Spinal cord (tissue), 10 donors: ENCODE data around the gene B4GALNT2. TPM values are rescaled to one million over a fixed set of nuclear protein-coding genes. Genes with fewer than 3 reads are reported as not detected.
"Not testable (repeated sequence)": the region's sequence is repeated elsewhere in the genome, so short reads cannot be mapped to it uniquely, and the experiment has no call there.

Experiments used
- DNase-seq, 6 donors: peaks; one replicate each; pipeline versions ENCODE4 v3.0.0 to v3.0.0-alpha.2; 2013 to 2015; ENCODE audit warnings: low spot score in 6 of 6, low read depth in 4 of 6
- H3K27ac ChIP-seq: one replicate; pipeline ENCODE4 v1.5.1; 2013; ENCODE audit warnings: low read depth, low read length, control low read depth
- H3K27me3 ChIP-seq: one replicate; pipeline ENCODE4 v1.6.1; 2013; ENCODE audit warnings: low read length; ENCODE audit not compliant: control insufficient read depth, insufficient read depth
- H3K36me3 ChIP-seq: one replicate; pipeline ENCODE4 v1.6.1; 2013; ENCODE audit warnings: low read length; ENCODE audit not compliant: control insufficient read depth, insufficient read depth
- H3K4me1 ChIP-seq: one replicate; pipeline ENCODE4 v1.6.1; 2013; ENCODE audit warnings: low read length; ENCODE audit not compliant: control insufficient read depth, insufficient read depth
- H3K4me3 ChIP-seq: one replicate; pipeline ENCODE4 v1.5.1; 2013; ENCODE audit warnings: low read depth, low read length, control low read depth
- H3K9me3 ChIP-seq: one replicate; pipeline ENCODE4 v1.6.1; 2013; ENCODE audit warnings: low read length; ENCODE audit not compliant: control insufficient read depth, insufficient read depth
- WGBS: methylation state at CpG from one replicate; pipeline ENCODE4 v1.1.5; 2013; ENCODE audit warnings: missing lambda C conversion rate; ENCODE audit not compliant: insufficient coverage; 5-methylcytosine and 5-hydroxymethylcytosine counted together
- polyA plus RNA-seq, 2 donors: library from polyadenylated mRNA; unstranded; fragments of 120-200 nt; gene quantifications; one replicate each; pipeline ENCODE4 v1.2.1, GENCODE V29; 2013; ENCODE audit not compliant: insufficient read length in 2 of 2
- total RNA-seq, 2 donors: library from RNA; depleted of rRNA in 1 of 2; stranded (reverse); fragments of 120-200 nt in 1 of 2; fragments of >200 nt in 1 of 2; gene quantifications; one replicate each; pipeline versions ENCODE4 v1.2.3 to v1.2.4, GENCODE V29; 2013 to 2014
- donor health status: healthy.

The B4GALNT2 gene
- total and polyA plus RNA-seq, 4 donors: under 0.01 to 0.33 (median 0.33) TPM; not detected in 1

DNA sequence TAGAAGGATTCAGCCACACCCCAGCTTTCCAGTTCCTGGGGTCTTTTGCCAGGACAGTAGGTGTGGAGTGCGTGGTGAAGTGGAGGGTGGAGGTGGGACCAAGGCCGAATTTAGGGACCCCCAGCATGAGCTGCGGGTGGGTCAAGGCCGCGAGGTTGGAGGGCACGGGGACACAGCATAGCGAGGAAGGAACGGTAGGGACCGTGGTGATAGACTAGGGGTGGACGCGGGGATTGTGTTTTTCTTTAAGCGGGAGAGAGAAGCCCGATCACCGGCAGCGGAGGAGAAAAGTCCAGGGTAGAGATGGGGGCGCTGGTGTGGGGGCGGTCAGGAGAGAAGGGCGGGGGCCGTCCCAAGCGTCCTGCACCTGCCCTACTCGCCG lies 261 bp upstream of the B4GALNT2 start:
- Histone ChIP-seq H3K9me3 (no peaks in the 10 kb centered on the region), H3K27me3 (peaks cover 41% of the 10 kb centered on the region), H3K4me3 (no peak overlapping the region), H3K4me1 (peaks cover 11% of the 10 kb centered on the region), H3K27ac (no peak overlapping the region), H3K36me3 (no peaks in the 10 kb centered on the region)
- WGBS: 5% methylated on average over 22 of the region's 22 CpGs
- DNase-seq: no peak

DNA sequence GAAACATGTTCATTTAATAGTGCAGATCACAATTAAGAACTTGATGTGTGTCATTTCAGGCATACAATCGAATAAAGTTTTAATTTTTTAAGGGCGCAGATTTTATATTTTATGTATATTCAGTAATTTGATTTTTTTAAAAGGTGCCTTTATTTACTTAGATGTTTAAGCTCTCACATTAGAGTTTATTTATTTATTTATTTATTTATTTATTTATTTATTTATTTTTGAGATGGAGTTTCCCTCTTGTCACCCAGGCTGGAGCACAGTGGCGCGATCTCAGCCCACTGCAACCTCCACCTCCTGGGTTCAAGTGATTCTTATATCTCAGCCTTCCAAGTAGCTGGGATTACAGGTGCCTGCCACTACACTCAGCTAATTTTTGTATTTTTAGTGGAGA lies 3.8 kb downstream of the B4GALNT2 start:
- peaks cover 37% of the 10 kb centered on the region for H3K27me3 ChIP-seq
- H3K9me3 ChIP-seq: no peaks in the 10 kb centered on the region
- no peaks in the 10 kb centered on the region for H3K36me3 ChIP-seq
- H3K4me3 ChIP-seq: no peak overlapping the region
- no peak overlapping the region for H3K27ac ChIP-seq
- H3K4me1 ChIP-seq: peaks cover 11% of the 10 kb centered on the region
- no CpG with 5 or more reads among the region's 4 CpGs for WGBS
- DNase-seq: no peak

DNA sequence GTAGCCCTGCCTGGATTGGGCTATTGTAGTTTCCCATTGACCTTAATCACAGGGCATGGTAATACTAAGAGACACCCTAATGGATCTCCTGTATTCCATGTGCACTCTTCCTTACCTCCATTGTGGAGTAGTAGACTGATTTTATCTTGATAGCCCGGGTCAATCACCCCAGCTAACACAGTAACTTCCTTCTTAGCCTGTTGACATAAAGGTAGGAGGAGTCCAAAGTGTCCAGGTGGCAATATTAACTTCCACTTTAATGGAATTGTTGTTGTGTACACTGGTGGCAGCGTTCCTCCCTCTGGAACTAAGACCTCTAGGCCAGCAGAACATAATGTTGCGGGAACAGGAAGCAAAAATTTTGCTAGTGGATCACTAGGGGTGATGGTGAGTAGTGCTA lies 13.1 kb downstream of the B4GALNT2 start:
- H3K36me3 ChIP-seq, DNase-seq, H3K4me3 ChIP-seq, H3K27me3 ChIP-seq, H3K27ac ChIP-seq, H3K4me1 ChIP-seq, H3K9me3 ChIP-seq: not testable (repeated sequence)
- WGBS: 83% methylated on average over 1 of the region's 3 CpGs

DNA sequence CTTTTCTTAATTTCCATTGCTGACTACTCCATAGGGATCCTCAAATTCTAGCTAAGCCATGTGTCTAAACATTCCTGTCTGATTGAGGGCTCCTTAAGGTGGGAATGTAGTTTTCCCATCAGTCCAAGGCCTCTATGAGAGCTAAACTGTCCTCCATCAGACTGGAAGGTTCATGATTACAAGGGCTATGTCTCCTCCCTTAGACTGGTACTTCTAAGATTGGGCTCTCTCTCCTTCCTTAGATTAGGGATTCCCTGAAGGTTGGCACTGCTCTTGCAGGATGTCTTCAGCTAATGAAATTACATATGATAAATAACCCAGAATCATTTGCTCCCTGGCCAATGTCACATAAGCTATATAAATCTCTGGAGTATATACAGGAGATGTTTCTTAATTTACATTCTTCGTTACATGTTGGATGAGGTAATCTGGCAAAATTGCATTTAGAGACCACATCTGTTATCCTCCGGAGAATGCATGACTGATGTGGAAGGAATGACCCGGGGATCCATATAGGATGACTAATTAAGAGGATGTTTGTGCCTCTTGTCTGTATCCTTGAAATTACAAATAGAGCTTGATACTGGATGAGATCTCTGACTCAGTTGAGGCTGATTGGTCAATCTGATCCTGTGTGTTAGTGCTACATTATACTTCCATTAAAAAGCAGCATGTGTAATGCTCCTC lies 14.2 kb downstream of the B4GALNT2 start:
- H3K4me1 ChIP-seq: no peaks in the 10 kb centered on the region
- no peak overlapping the region for H3K4me3 ChIP-seq
- no peaks in the 10 kb centered on the region for H3K36me3 ChIP-seq
- H3K27me3 ChIP-seq: no peaks in the 10 kb centered on the region
- 100% methylated on average over 2 of the region's 3 CpGs for WGBS
- no peak overlapping the region for H3K27ac ChIP-seq
- H3K9me3 ChIP-seq: no peaks in the 10 kb centered on the region
- DNase-seq: peak in 1 of 6 donors; percentile 8

DNA sequence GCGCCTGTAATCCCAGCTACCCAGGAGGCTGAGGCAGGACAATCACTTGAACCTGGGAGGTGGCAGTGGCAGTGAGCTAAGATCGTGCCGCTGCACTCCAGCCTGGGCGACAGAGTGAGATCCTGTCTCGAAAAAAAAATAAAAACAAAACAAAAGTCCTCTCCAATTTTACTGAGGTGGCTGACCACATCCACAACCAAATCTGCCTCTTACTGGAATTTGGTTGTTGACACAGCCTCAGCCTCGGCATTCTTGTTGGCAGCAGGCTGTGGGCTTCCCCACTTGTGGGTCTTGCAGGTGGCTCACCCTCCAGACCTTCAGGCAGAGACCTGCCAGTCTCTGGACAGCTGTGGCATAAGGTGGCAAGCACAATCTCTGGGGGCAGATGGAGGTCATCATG lies 15.6 kb downstream of the B4GALNT2 start:
- DNase-seq: no peak
- Histone ChIP-seq H3K4me3 (no peak overlapping the region), H3K27ac (no peak overlapping the region), H3K9me3 (no peaks in the 10 kb centered on the region), H3K27me3 (no peaks in the 10 kb centered on the region), H3K36me3 (no peaks in the 10 kb centered on the region), H3K4me1 (no peaks in the 10 kb centered on the region)
- 98% methylated on average over 6 of the region's 6 CpGs for WGBS

DNA sequence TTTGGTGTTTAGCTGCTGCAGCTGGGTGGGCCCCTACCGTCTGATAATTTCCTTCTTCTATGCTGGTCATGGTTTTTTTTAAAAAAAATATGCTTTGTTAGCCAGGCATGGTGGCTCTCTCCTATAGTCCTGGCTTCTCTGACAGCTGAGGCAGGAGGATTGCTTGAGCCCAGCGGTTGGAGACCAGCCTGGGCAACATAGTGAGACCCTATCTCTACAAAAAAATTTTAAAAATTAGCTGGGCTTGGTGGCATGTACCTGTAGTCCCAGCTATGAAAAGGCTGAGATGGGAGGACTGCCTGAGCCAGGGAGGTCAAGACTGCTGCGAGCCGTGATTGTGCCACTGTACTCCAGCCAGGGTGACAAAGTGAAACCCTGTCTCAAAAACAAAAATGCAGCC lies 19.4 kb downstream of the B4GALNT2 start:
- H3K4me3 ChIP-seq: no peak overlapping the region
- no peak overlapping the region for H3K27ac ChIP-seq
- H3K4me1 ChIP-seq: no peaks in the 10 kb centered on the region
- no peaks in the 10 kb centered on the region for H3K36me3 ChIP-seq
- WGBS: 87% methylated on average over 2 of the region's 4 CpGs
- no peak for DNase-seq
- H3K27me3 ChIP-seq: peaks cover 3% of the 10 kb centered on the region
- no peaks in the 10 kb centered on the region for H3K9me3 ChIP-seq

DNA sequence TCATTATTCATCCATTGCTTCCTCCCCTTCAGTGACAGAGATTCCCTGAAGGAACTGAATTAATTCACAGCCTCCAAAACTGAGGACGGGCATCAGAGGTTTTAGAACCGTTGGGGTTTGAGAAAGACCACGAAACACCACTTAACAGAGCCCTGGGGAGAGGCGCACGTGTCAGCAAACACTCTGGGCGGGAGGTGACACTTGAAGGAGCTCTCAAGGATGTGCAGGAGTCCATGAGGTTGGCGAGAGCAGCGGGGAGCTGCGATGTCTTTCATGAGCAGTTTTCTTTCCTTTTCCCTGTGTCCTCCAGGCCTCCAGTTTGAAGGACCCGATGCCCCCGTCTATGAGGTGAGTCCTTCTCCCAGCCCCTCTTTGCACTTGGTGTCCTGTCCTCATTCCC lies 23.7 kb downstream of the B4GALNT2 start:
- no peak overlapping the region for H3K4me3 ChIP-seq
- H3K27ac ChIP-seq: no peak overlapping the region
- no peak for DNase-seq
- 83% methylated on average over 11 of the region's 11 CpGs for WGBS
- no peaks in the 10 kb centered on the region for H3K4me1 ChIP-seq
- H3K36me3 ChIP-seq: no peaks in the 10 kb centered on the region
- peaks cover 6% of the 10 kb centered on the region for H3K27me3 ChIP-seq
- H3K9me3 ChIP-seq: no peaks in the 10 kb centered on the region

DNA sequence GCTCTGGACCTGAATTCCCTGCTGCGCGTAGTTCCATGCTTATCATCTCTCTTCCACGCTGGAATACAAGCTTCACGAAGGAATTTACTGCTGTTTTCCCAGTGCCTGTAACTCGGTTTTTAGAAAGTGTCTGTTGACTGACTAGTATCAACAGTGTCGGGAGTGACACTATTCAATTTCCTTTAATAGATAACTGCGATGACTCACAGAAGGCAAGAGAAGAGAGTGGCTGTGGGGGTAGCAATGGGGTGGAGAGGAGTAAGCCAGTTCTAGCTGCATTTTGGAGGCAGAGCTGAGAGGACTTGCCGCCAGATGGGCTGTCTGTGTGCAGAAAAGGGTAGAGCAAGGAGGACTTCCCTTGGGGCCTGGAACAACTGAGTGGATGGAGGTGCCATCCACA lies 25.2 kb downstream of the B4GALNT2 start:
- peaks cover 6% of the 10 kb centered on the region for H3K27me3 ChIP-seq
- no peak overlapping the region for H3K4me3 ChIP-seq
- no peak overlapping the region for H3K27ac ChIP-seq
- no peak for DNase-seq
- H3K4me1 ChIP-seq: no peaks in the 10 kb centered on the region
- H3K9me3 ChIP-seq: no peaks in the 10 kb centered on the region
- no peaks in the 10 kb centered on the region for H3K36me3 ChIP-seq
- WGBS: 89% methylated on average over 6 of the region's 8 CpGs

DNA sequence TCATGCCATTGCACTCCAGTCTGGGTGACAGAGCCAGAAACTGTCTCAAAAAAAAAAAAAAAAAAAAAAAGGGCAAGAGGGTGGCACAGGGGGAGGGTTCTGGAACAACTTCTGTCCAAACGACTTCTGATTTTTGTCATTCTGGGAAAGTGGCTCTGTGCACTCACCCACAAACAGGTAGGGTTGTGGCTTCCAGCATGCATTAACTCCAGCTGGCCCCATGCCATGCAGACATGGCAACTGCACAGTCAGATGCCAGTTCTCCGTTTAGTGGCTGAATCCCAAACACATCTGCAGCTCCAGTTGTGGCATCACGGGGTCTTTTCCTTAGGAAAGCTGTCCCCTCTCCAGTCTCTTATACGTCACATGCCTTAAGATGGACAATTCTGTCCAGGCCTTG lies 30.3 kb downstream of the B4GALNT2 start:
- DNase-seq: peak in 1 of 6 donors; percentile 3
- H3K9me3 ChIP-seq: no peaks in the 10 kb centered on the region
- no peak overlapping the region for H3K27ac ChIP-seq
- H3K4me3 ChIP-seq: no peak overlapping the region
- H3K36me3 ChIP-seq: no peaks in the 10 kb centered on the region
- 49% methylated on average over 3 of the region's 4 CpGs for WGBS
- peaks cover 3% of the 10 kb centered on the region for H3K27me3 ChIP-seq
- no peaks in the 10 kb centered on the region for H3K4me1 ChIP-seq

DNA sequence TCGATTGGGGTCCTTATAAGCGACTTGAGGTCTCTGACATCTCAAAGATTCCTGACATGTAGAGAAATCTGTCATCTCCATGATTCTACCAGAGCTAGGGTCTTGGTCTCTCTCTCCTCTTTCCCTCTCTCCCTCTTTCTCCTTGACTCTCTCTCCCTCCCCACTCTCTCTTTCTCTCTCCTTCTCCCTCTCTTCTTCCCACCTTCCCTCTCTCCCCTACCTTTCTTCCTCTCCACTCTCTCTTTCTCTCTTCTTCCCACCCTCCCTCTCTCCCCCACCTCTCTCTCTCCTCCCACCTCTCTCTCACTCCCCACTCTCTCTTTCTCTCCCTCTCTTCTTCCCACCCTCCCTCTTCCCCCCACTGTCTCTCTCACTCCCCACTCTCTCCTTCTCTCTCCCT lies 32.6 kb downstream of the B4GALNT2 start:
- peaks cover 4% of the 10 kb centered on the region for H3K27me3 ChIP-seq
- 85% methylated on average over 2 of the region's 2 CpGs for WGBS

More for the DNA sequence above, 32.6 kb downstream of the B4GALNT2 start:
- Histone ChIP-seq H3K4me3 (no peak overlapping the region), H3K4me1 (no peaks in the 10 kb centered on the region), H3K27ac (no peak overlapping the region), H3K9me3 (no peaks in the 10 kb centered on the region), H3K36me3 (no peaks in the 10 kb centered on the region)
- DNase-seq: no peak
